ENCODE measurements around the gene SDE2.

The SDE2 gene

DNA sequence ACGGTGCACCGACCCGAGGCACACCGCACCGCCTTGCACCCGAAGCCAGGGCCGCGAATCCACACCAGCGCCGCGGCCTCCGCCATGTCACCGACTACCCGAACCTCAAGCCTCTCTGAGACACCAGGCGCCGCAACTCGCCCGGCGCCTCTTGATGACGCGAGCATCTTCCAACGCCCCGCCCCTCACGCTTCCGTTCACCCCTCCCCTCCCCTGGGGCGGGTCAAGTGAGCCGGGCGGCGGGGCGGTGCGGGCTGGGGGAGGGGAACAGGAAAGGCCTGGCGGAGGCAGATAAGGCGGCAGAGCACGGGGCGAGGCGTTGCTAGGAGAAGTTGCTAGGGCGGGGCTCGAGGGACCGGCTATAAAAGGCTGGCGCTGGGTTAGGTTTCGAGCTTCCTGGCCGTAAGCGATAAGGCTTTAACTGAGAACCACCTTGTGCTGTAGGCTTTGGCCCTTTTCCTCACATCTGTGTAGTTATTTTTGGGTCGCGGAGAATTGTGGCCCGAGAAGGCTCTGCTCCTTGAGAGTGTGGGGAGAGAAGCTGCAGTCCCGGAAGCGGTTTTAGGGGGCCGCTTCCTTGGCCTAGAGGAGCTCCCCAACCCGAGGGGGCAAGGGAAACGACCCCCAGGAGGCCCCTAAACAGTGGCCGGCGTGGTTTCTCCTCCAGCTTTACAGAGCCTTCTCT is at the start of gene SDE2:
SDE2 (minus strand) TSS at position 117 of the 685 bp plus-strand sequence; CDS start at position 86, 31 bp downstream.
- DNase-seq = peak; percentile 100
- in situ Hi-C loops (cut with MboI; ENCODE audit: low pct_unique_long_range_greater_than_20kb, low sequenced_read_pairs) = no loop called here

DNA sequence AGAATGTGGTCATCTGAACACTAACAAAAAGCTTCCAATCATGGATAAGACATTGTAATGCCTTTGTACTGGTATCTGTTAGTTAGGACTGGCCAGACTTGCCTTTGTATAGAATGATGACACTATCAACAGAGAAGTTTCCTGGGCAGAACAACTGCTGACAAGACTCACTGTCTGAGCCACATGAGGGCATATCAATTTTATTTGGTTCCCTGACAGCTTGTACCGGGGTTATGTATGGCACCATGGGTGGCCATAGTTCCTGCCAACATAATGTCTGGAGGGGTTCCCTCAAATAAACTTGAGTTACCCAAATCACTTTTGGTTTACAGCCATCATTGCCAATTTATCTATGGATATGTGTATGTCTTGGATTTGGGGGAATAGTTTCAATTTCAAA is 49.7 kb upstream of the SDE2 start:
- DNase-seq = no peak
- in situ Hi-C loops (cut with MboI; ENCODE audit: low pct_unique_long_range_greater_than_20kb, low sequenced_read_pairs) = no loop called here

- DNase-seq = no peak
- in situ Hi-C loops (cut with MboI; ENCODE audit: low pct_unique_long_range_greater_than_20kb, low sequenced_read_pairs) = no loop called here
Observed at GRCh38 chr1:226047495-226047894, 48.4 kb upstream of the SDE2 start.

- no peak for DNase-seq
- in situ Hi-C loops (cut with MboI; ENCODE audit: low pct_unique_long_range_greater_than_20kb, low sequenced_read_pairs) = no loop called here
Observed at GRCh38 chr1:226046240-226046639, 47.1 kb upstream of the SDE2 start.

- DNase-seq = no peak
- in situ Hi-C loops (cut with MboI; ENCODE audit: low pct_unique_long_range_greater_than_20kb, low sequenced_read_pairs) = no loop called here
Observed at GRCh38 chr1:226044514-226045101, 45.5 kb upstream of the SDE2 start.

DNA sequence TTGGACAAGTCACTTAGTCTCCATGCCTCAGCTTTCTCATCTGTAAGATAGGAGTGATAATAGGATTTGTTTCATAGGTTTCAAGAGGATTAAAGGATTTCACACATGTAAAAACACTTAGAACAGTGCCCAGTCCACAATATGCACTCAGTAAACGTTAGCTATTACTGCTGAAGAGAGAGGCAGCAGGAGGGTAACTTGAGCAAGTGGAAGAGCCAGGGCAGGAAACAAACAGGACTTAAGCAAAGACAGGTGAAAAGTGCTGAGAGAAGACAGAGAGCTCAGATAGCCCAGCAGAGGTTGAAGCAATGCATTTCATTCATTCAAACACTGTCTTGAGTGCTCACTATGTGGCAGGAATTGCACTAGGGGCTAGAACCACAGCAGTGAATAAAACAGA is 42.3 kb upstream of the SDE2 start:
- in situ Hi-C loops (cut with MboI; ENCODE audit: low pct_unique_long_range_greater_than_20kb, low sequenced_read_pairs) = no loop called here
- no peak for DNase-seq

- no peak for DNase-seq
- in situ Hi-C loops (cut with MboI; ENCODE audit: low pct_unique_long_range_greater_than_20kb, low sequenced_read_pairs) = no loop called here
Observed at GRCh38 chr1:226038661-226039060, 39.5 kb upstream of the SDE2 start.

- in situ Hi-C loops (cut with MboI; ENCODE audit: low pct_unique_long_range_greater_than_20kb, low sequenced_read_pairs) = no loop called here
- DNase-seq = no peak
Observed at GRCh38 chr1:226035915-226036314, 36.8 kb upstream of the SDE2 start.

GRCh38 chr1:226034482-226034881 is 35.3 kb upstream of the SDE2 start:
- DNase-seq = peak; percentile 90
- in situ Hi-C loops (cut with MboI; ENCODE audit: low pct_unique_long_range_greater_than_20kb, low sequenced_read_pairs) = no loop called here

DNA sequence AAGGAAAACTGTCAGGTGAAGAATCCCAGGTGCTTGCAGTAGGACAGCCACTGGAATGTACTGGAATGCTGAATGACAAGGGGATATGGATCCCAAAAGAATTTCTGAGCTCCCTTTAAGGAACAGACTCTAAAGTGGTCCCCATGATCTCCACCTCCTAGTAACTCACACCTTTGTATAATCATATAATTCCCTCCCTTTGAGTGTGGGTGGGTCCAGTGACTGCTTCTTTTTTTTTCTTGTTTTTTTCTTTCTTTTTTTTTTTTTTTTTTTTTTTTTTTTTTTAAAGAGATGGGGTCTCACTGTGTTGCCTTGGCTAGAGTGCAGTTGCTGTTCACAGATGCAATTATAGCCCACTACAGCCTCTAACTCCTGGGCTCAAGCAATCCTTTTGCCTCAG is 34.8 kb upstream of the SDE2 start:
- no peak for DNase-seq
- in situ Hi-C loops (cut with MboI; ENCODE audit: low pct_unique_long_range_greater_than_20kb, low sequenced_read_pairs) = no loop called here

- in situ Hi-C loops (cut with MboI; ENCODE audit: low pct_unique_long_range_greater_than_20kb, low sequenced_read_pairs) = no loop called here
- peak; percentile 45 for DNase-seq
Observed at GRCh38 chr1:226033582-226033981, 34.4 kb upstream of the SDE2 start.

GRCh38 chr1:226029568-226030225 is 30.6 kb upstream of the SDE2 start:
- no peak for DNase-seq
- in situ Hi-C loops (cut with MboI; ENCODE audit: low pct_unique_long_range_greater_than_20kb, low sequenced_read_pairs) = no loop called here

GRCh38 chr1:226029093-226029496 is 30.0 kb upstream of the SDE2 start:
- in situ Hi-C loops (cut with MboI; ENCODE audit: low pct_unique_long_range_greater_than_20kb, low sequenced_read_pairs) = no loop called here
- DNase-seq = peak; percentile 91

- DNase-seq = no peak
- in situ Hi-C loops (cut with MboI; ENCODE audit: low pct_unique_long_range_greater_than_20kb, low sequenced_read_pairs) = no loop called here
Observed at GRCh38 chr1:226027538-226028217, 28.5 kb upstream of the SDE2 start.

- in situ Hi-C loops (cut with MboI; ENCODE audit: low pct_unique_long_range_greater_than_20kb, low sequenced_read_pairs) = no loop called here
- no peak for DNase-seq
Observed at GRCh38 chr1:226026833-226027232, 27.7 kb upstream of the SDE2 start.

- in situ Hi-C loops (cut with MboI; ENCODE audit: low pct_unique_long_range_greater_than_20kb, low sequenced_read_pairs) = no loop called here
- no peak for DNase-seq
Observed at GRCh38 chr1:226023735-226024134, 24.6 kb upstream of the SDE2 start.

- no peak for DNase-seq
- in situ Hi-C loops (cut with MboI; ENCODE audit: low pct_unique_long_range_greater_than_20kb, low sequenced_read_pairs) = no loop called here
Observed at GRCh38 chr1:226021801-226022200, 22.7 kb upstream of the SDE2 start.

GRCh38 chr1:226021401-226021800 is 22.3 kb upstream of the SDE2 start:
- no peak for DNase-seq
- in situ Hi-C loops (cut with MboI; ENCODE audit: low pct_unique_long_range_greater_than_20kb, low sequenced_read_pairs) = no loop called here

GRCh38 chr1:226019572-226019971 is 20.4 kb upstream of the SDE2 start:
- no peak for DNase-seq
- in situ Hi-C loops (cut with MboI; ENCODE audit: low pct_unique_long_range_greater_than_20kb, low sequenced_read_pairs) = no loop called here

DNA sequence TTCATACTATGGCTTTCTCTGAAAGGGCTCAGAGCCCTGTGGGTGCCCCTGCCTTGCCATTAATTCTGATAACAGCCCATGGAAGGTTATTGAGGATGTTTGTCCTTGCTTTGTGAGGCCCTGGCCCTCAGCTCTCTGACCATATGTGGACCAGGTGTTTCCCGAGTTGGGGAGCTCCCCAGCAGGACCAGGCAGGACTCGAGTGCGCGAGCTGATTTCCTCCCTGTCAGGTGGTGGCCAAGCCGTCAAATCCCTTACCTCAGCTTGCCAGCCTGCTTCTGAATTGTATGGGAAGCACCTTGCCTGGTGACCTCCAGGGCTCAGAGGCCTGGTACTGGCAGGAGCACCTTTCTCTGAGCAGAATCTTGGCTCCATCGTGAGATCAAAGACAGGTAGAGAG is 17.9 kb upstream of the SDE2 start:
- DNase-seq = no peak
- in situ Hi-C loops (cut with MboI; ENCODE audit: low pct_unique_long_range_greater_than_20kb, low sequenced_read_pairs) = no loop called here
